ENCODE measurements around the gene CARNS1.

CARNS1 gene

DNA sequence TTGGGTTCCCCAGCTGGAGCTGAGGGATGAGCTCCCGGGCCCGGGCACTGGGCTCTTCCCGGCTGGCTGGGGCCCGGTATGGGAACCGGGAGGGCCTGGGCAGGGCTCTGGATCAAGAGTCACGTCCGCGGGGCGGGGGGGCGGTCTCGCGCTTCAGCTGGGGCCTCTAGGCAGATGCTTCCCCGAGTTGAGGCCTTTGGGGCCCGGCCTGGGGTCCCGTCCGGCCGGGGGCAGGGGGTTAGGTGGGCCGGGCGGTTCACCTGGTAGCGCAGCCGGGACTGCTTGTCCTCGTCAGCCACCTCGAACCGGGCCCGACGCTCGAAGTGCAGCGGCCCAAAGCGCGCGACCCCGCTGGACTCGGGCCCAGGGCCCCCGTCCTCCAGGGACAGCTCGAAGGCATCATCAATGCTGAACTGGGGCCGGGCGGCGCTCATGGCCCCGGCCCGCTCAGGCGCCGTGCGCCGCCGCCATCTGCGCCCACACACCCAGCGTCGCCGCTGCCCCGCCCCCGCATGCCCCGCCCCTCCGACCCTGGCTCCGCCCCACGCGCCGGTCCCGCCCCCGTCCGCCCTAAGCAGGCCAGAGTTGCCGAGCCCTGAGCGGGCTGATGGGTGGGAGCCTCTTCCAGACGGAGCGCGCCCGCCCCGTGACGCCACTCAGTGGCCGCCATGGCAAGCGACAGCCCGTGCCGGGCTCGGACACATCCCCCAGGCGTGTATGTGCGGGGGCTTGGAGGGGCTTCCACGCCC is 53.5 kb downstream of the CARNS1 start, which contains the start of gene TMEM134:
Gene TMEM134 (minus strand): TSS at position 493 of the 749 bp plus-strand sequence. CDS start 59 bp downstream, at position 434.
- TF ChIP-seq, protein P1, sequence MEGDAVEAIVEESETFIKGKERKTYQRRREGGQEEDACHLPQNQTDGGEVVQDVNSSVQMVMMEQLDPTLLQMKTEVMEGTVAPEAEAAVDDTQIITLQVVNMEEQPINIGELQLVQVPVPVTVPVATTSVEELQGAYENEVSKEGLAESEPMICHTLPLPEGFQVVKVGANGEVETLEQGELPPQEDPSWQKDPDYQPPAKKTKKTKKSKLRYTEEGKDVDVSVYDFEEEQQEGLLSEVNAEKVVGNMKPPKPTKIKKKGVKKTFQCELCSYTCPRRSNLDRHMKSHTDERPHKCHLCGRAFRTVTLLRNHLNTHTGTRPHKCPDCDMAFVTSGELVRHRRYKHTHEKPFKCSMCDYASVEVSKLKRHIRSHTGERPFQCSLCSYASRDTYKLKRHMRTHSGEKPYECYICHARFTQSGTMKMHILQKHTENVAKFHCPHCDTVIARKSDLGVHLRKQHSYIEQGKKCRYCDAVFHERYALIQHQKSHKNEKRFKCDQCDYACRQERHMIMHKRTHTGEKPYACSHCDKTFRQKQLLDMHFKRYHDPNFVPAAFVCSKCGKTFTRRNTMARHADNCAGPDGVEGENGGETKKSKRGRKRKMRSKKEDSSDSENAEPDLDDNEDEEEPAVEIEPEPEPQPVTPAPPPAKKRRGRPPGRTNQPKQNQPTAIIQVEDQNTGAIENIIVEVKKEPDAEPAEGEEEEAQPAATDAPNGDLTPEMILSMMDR (IDR thresholded peaks at IDR 0.05; ENCODE audit: low read depth, low read length), result 0 out of 2 replicates have a peak, but pooled peaks have one; percentile 4
- H3K4me3 ChIP-seq (ENCODE audit: low read depth, low read length), result peak within 1 kb of the TSS; percentile 81

DNA sequence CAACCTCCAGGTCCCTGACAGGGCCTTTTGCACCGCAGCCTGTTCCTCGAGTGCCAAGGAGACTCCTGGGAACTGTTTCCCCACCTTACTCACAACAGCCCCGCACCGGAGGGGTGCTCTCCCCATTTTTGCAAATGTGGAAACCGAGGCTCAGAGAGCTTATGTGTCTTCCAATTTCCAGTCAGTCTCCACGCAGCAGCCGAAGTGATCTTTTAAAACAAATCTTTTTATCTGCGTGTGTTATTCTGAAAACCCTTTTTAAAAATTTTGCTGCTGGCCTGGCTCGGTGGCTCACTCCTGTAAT is 54.0 kb downstream of the CARNS1 start:
- TF ChIP-seq, protein P1 (IDR thresholded peaks at IDR 0.05; ENCODE audit: low read depth, low read length), result no peak
- H3K4me3 ChIP-seq (ENCODE audit: low read depth, low read length), result peak overlapping the region; percentile 56

DNA sequence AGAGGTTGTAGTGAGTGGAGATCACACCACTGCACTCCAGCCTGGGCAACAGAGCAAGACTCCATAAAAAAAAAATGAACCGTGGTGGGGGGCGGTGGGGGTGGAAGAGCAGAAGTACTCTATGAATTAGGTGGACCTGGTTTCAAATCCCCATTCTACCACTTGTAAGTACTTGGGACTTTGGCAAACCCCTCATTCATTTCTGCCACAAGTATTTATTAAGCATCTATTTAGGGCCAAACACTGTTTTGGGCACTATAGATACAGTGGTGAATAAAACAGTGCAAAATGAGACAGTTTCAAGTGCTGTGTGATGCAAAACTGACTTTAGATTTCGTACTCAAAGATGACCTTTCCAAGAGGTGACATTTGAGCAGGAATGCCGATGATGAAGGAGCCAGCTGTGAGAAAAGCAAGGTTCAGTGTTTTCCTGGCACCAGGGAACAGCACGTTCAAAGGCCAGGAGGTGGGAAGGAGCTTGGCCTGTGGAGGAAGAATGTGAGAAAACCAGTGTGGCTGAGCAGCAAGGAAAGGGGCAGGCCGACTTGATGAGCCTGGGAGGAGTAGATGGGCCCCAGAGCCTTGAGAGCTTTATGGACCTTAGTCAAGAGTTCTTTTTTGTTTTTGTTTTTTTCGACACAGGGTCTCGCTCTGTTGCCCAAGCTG is 55.0 kb downstream of the CARNS1 start:
- TF ChIP-seq, protein P1 (IDR thresholded peaks at IDR 0.05; ENCODE audit: low read depth, low read length), result no peak
- no peak overlapping the region for H3K4me3 ChIP-seq (ENCODE audit: low read depth, low read length)

DNA sequence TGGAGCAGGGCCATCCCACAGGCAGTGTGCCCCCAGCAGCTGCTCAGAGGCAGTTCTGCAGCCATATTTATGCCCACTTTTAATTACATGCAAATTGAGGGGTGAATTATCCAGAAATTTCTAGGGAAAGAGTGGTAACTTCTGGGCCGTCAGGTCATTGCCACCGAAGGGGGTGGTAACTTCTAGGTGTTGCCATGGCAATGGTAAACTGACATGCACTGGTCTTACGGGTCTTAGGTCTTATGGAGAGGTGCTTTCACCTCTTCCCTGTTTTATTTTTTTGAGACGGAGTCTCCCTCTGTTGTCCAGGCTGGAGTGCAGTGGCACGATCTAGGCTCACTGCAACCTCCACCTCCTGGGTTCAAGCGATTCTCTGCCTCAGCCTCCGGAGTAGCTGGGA is 57.4 kb downstream of the CARNS1 start:
- TF ChIP-seq, protein P1 (IDR thresholded peaks at IDR 0.05; ENCODE audit: low read depth, low read length), result no peak
- no peak overlapping the region for H3K4me3 ChIP-seq (ENCODE audit: low read depth, low read length)

All from WI38 (cell line).